ENCODE results near the gene KIAA0513.
"Not testable (repeated sequence)": the region's sequence is repeated elsewhere in the genome, so short reads cannot be mapped to it uniquely, and the experiment has no call there.

The KIAA0513 gene

GRCh38 chr16:85112364-85112763 is 84.8 kb downstream of the KIAA0513 start, which contains the start of gene CIBAR2:
Gene CIBAR2 (minus strand): TSS chr16:85112472. CDS start chr16:85112352, 120 bp downstream.
- DNase-seq (ENCODE audit: low read depth in 2 of 2) = no peak

GRCh38 chr16:85113168-85113733 is 85.7 kb downstream of the KIAA0513 start:
- DNase-seq (ENCODE audit: low read depth in 2 of 2) = no peak

- DNase-seq (ENCODE audit: low read depth in 2 of 2) = no peak
Observed at GRCh38 chr16:85113913-85114312, 86.3 kb downstream of the KIAA0513 start.

GRCh38 chr16:85114909-85115567 is 87.4 kb downstream of the KIAA0513 start:
- peak; percentile 55 to 73 for DNase-seq (ENCODE audit: low read depth in 2 of 2)

- DNase-seq (ENCODE audit: low read depth in 2 of 2) = no peak
Observed at GRCh38 chr16:85117418-85117817, 89.8 kb downstream of the KIAA0513 start.

GRCh38 chr16:85120006-85120340 is 92.4 kb downstream of the KIAA0513 start:
- DNase-seq (ENCODE audit: low read depth in 2 of 2) = no peak

GRCh38 chr16:85123441-85123840 is 95.8 kb downstream of the KIAA0513 start:
- not testable (repeated sequence) for DNase-seq (ENCODE audit: low read depth in 2 of 2)

- no peak for DNase-seq (ENCODE audit: low read depth in 2 of 2)
Observed at GRCh38 chr16:85123891-85124635, 96.5 kb downstream of the KIAA0513 start.

- no peak for DNase-seq (ENCODE audit: low read depth in 2 of 2)
Observed at GRCh38 chr16:85124636-85125346, 97.2 kb downstream of the KIAA0513 start.

- no peak for DNase-seq (ENCODE audit: low read depth in 2 of 2)
Observed at GRCh38 chr16:85125570-85126393, 98.2 kb downstream of the KIAA0513 start.

GRCh38 chr16:85126394-85126704 is 98.8 kb downstream of the KIAA0513 start:
- no peak for DNase-seq (ENCODE audit: low read depth in 2 of 2)

- DNase-seq (ENCODE audit: low read depth in 2 of 2) = peak in 1 of 2 donors; percentile 39
Observed at GRCh38 chr16:85126705-85127378, 99.2 kb downstream of the KIAA0513 start.

GRCh38 chr16:85127379-85127723 is 99.8 kb downstream of the KIAA0513 start:
- DNase-seq (ENCODE audit: low read depth in 2 of 2) = no peak

- no peak for DNase-seq (ENCODE audit: low read depth in 2 of 2)
Observed at GRCh38 chr16:85128079-85128837, 100.7 kb downstream of the KIAA0513 start.

- no peak for DNase-seq (ENCODE audit: low read depth in 2 of 2)
Observed at GRCh38 chr16:85129876-85130704, 102.5 kb downstream of the KIAA0513 start.

- no peak for DNase-seq (ENCODE audit: low read depth in 2 of 2)
Observed at GRCh38 chr16:85130705-85131028, 103.1 kb downstream of the KIAA0513 start.

GRCh38 chr16:85132456-85133289 is 105.1 kb downstream of the KIAA0513 start:
- no peak for DNase-seq (ENCODE audit: low read depth in 2 of 2)

- no peak for DNase-seq (ENCODE audit: low read depth in 2 of 2)
Observed at GRCh38 chr16:85133290-85133599, 105.7 kb downstream of the KIAA0513 start.

Measured in activated CD8-positive, alpha-beta memory T cell treated with anti-CD3 and anti-CD28 coated beads for 4 hours (primary cell).